Measurements from ENCODE around the gene RNF157. TPM values are rescaled to one million over a fixed set of nuclear protein-coding genes. Genes with fewer than 3 reads are reported as not detected.
A peak's percentile ranks its signal among the peaks of the same experiment; 100 is the strongest.

RNF157 gene
- total RNA-seq, 1 experiment from 2014 or later, result 3.5 TPM

GRCh38 chr17:76146053-76146851, 94.0 kb downstream of the RNF157 start:
- H3K9me3 ChIP-seq (replicated peaks), result no peaks in the 10 kb centered on the region
- H3K36me3 ChIP-seq, result no peaks in the 10 kb centered on the region
- H3K4me3 ChIP-seq, result no peak overlapping the region
- H3K27ac ChIP-seq, result no peak overlapping the region
- DNase-seq, result no peak
- peaks cover 46% of the 10 kb centered on the region for H3K4me1 ChIP-seq
- H3K27me3 ChIP-seq, result no peaks in the 10 kb centered on the region

DNA sequence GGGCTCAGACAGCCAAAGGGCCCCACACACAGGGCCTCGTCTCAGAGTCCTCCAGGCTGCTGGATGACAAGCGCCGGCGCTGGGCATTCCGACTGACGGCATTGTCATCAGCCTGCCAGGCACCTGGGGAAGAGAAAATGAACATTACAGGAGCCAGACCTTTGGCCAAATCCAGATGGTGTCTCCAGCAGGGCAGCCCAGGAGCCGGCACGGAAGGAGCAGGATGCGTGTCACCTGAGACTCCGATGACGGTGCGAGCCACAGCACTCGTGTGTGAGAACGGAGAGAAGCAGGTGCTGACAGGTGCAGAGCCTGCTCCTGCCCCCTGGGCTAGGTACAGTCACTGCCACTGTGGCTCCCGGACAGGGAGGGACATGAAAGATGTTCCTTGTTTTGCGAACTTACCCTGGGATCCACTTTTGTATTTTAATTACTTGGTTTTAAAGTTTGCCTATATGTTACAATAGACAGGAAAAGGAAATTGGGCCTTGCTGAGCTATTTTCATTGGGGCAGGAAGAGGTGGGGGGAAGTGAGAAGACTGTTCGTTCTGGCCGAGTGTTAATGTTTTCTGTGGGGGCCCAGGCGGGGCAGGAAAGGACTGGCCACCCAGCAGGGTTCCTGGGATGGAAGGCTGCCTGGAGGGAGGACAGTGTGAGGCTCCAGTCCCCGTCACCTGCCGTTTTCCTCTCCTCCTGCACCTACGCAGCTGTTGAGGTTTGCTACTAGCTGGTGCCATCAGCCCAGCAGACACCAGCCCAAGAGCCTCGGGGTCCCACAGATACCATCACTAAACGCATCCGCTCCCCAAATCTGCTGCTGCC, 94.9 kb downstream of the RNF157 start:
- Histone ChIP-seq H3K36me3 (no peaks in the 10 kb centered on the region), H3K4me1 (peaks cover 46% of the 10 kb centered on the region), H3K27me3 (no peaks in the 10 kb centered on the region), H3K4me3 (no peak overlapping the region), H3K27ac (no peak overlapping the region), H3K9me3 (replicated peaks) (no peaks in the 10 kb centered on the region)
- peak in 1 of 2 experiments; percentile 51 for DNase-seq

GRCh38 chr17:76142585-76143041, 97.7 kb downstream of the RNF157 start:
- H3K4me3 ChIP-seq, result no peak overlapping the region
- peaks cover 53% of the 10 kb centered on the region for H3K4me1 ChIP-seq
- H3K27me3 ChIP-seq, result peaks cover 21% of the 10 kb centered on the region
- H3K9me3 ChIP-seq (replicated peaks), result no peaks in the 10 kb centered on the region
- no peaks in the 10 kb centered on the region for H3K36me3 ChIP-seq
- DNase-seq, result no peak
- H3K27ac ChIP-seq, result no peak overlapping the region

DNA sequence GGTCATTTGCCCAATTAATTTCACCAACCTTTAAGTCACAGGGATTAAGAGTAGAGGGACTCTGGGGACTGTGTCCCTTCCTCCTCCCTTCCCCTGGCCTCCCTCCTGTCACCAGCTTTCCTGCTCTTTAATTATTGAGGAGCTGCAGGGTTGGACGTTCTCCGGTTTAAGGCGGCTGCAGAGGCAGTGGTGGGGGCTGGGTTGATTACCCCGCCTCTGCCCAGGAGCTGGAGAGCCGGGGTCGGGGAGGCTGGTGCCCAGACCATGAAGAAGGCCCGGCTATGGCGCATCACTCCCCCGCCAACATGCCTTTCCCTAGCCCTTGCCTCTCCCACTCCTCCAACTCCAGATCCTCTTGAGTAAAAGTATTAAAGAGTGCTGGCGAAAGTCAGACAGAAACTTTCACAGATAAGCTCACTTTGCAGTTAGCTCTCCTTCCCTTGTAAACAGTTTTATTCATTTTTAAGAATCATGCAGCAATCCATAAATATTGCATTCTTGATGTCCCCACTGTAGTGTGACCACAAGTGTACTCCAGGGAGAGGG, 98.2 kb downstream of the RNF157 start:
- Histone ChIP-seq H3K27ac (no peak overlapping the region), H3K4me1 (peaks cover 57% of the 10 kb centered on the region), H3K27me3 (peaks cover 26% of the 10 kb centered on the region), H3K4me3 (no peak overlapping the region), H3K36me3 (no peaks in the 10 kb centered on the region), H3K9me3 (replicated peaks) (no peaks in the 10 kb centered on the region)
- no peak for DNase-seq

- Histone ChIP-seq H3K4me1 (peaks cover 59% of the 10 kb centered on the region), H3K27me3 (peaks cover 32% of the 10 kb centered on the region)
These were observed 98.9 kb downstream of the RNF157 start, which contains the start of gene FOXJ1 for GRCh38 chr17:76141212-76142038. Gene FOXJ1, minus strand, starts transcription at chr17:76141245. Its CDS starts 850 bp downstream, at chr17:76140395.

DNA sequence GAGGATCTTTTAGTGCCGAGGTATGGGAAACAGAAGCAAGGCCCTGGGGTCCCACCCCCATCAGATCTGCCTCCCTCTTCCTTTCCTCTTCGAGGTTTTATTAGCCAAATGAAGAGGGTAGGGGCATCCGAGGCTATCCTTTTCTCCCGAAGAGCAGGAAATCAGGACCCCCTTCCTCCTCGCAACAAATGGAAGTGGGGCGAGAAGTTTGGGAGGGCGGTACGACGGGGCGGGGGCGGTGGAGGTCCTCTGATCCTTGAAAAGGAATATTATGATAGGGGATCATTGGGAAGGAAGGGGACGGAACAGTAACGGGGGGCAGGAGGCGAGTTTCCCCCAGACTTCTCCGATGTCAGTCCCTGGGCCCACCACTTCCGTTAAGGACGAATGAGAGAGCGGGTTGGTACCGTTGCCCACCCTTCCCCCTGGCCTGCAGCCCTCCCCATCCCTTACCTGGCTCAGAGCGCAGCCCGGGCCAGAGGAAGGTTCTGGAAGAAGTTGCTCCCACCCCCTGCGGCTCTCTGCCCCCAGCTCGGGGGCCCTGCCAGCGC, 99.6 kb downstream of the RNF157 start:
- Histone ChIP-seq H3K4me1 (peaks cover 55% of the 10 kb centered on the region), H3K9me3 (replicated peaks) (no peaks in the 10 kb centered on the region), H3K27me3 (peaks cover 39% of the 10 kb centered on the region), H3K36me3 (no peaks in the 10 kb centered on the region), H3K27ac (no peak overlapping the region), H3K4me3 (peak overlapping the region; percentile 48)
- DNase-seq, result no peak

More at GRCh38 chr17:76141212-76142038, 98.9 kb downstream of the RNF157 start, which contains the start of gene FOXJ1:
- H3K4me3 ChIP-seq, result peak within 1 kb of the TSS; percentile 48
- no peaks in the 10 kb centered on the region for H3K9me3 ChIP-seq (replicated peaks)
- DNase-seq, result peak; percentile 93 to 97
- no peaks in the 10 kb centered on the region for H3K36me3 ChIP-seq
- H3K27ac ChIP-seq, result no peak within 1 kb of the TSS

GRCh38 chr17:76139801-76140660, 100.3 kb downstream of the RNF157 start:
- no peak overlapping the region for H3K27ac ChIP-seq
- H3K36me3 ChIP-seq, result no peaks in the 10 kb centered on the region
- H3K27me3 ChIP-seq, result peaks cover 46% of the 10 kb centered on the region
- no peaks in the 10 kb centered on the region for H3K9me3 ChIP-seq (replicated peaks)
- peaks cover 48% of the 10 kb centered on the region for H3K4me1 ChIP-seq
- H3K4me3 ChIP-seq, result no peak overlapping the region
- DNase-seq, result no peak

- H3K27me3 ChIP-seq, result peaks cover 48% of the 10 kb centered on the region
- no peak for DNase-seq
- no peaks in the 10 kb centered on the region for H3K36me3 ChIP-seq
- H3K4me1 ChIP-seq, result peaks cover 45% of the 10 kb centered on the region
- no peak overlapping the region for H3K27ac ChIP-seq
- H3K9me3 ChIP-seq (replicated peaks), result no peaks in the 10 kb centered on the region
- H3K4me3 ChIP-seq, result no peak overlapping the region
These were observed 101.2 kb downstream of the RNF157 start for GRCh38 chr17:76138896-76139752.

DNA sequence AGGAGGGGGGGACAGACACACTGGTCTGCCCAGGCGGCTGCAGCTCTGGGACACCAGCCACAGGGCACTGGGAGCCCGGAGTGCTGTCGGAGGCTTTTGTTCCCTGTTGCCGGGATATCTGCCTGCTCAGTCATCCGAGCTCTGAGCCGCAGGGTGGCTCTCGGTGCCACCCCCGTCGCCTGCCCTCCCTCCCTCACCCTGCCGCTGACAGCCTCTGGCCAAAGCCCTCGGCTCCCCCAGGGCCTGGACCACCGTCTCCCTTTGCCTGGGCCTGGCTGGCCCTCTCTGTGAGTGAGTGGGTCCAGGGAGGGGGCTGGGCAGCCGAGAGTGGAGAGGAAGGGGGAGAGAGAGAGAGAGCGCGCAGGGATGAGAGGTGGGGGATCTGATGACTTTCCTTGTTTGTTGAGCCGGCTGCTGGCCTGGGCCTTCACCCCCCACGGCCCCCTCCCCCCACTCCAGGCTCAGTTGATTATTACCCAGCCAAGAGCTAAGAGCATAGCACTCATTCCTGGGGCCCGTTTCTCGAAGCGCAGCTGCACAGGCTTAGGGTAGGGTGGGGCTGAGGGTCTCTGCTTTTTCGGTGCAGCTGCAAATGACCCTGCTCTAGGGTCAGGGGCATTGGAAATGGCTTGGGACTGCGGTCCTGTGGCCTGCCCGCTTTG, 101.9 kb downstream of the RNF157 start:
- H3K27ac ChIP-seq, result no peak overlapping the region
- no peaks in the 10 kb centered on the region for H3K36me3 ChIP-seq
- peak overlapping the region; percentile 30 for H3K4me3 ChIP-seq
- peak in 1 of 2 experiments; percentile 58 for DNase-seq
- H3K4me1 ChIP-seq, result peaks cover 39% of the 10 kb centered on the region
- peaks cover 48% of the 10 kb centered on the region for H3K27me3 ChIP-seq
- H3K9me3 ChIP-seq (replicated peaks), result no peaks in the 10 kb centered on the region

GRCh38 chr17:76137351-76138233, 102.7 kb downstream of the RNF157 start:
- H3K9me3 ChIP-seq (replicated peaks), result no peaks in the 10 kb centered on the region
- DNase-seq, result peak in 1 of 2 experiments; percentile 53
- peak overlapping the region; percentile 30 for H3K4me3 ChIP-seq
- H3K4me1 ChIP-seq, result peaks cover 41% of the 10 kb centered on the region
- no peaks in the 10 kb centered on the region for H3K36me3 ChIP-seq
- peaks cover 48% of the 10 kb centered on the region for H3K27me3 ChIP-seq
- H3K27ac ChIP-seq, result no peak overlapping the region

- no peak for DNase-seq
- Histone ChIP-seq H3K36me3 (no peaks in the 10 kb centered on the region), H3K27ac (no peak overlapping the region), H3K27me3 (peaks cover 48% of the 10 kb centered on the region), H3K4me1 (peaks cover 39% of the 10 kb centered on the region), H3K9me3 (replicated peaks) (no peaks in the 10 kb centered on the region), H3K4me3 (no peak overlapping the region)
These were observed 103.3 kb downstream of the RNF157 start for GRCh38 chr17:76137001-76137350.
